Esophagus (tissue), 2 donors: ENCODE data around the gene PLCH2. TPM values are rescaled to one million over a fixed set of nuclear protein-coding genes. Genes with fewer than 3 reads are reported as not detected.
"Not testable (repeated sequence)": the region's sequence is repeated elsewhere in the genome, so short reads cannot be mapped to it uniquely, and the experiment has no call there.

Experiments
- H3K27ac ChIP-seq, 2 donors: one replicate each; pipeline ENCODE4 v1.5.1; 2013; ENCODE audit warnings: low read depth in 2 of 2, mild to moderate bottlenecking in 2 of 2, inconsistent platforms in 1 of 2, low read length in 1 of 2, moderate library complexity in 1 of 2
- H3K27me3 ChIP-seq, 2 donors: one replicate each; pipeline ENCODE4 v1.6.1; 2013; ENCODE audit warnings: low read length in 2 of 2, control low read depth in 1 of 2, mild to moderate bottlenecking in 1 of 2; ENCODE audit not compliant: insufficient read depth in 2 of 2, control insufficient read depth in 1 of 2
- H3K36me3 ChIP-seq, 2 donors: one replicate each; pipeline ENCODE4 v1.6.1; 2013; ENCODE audit warnings: low read length in 1 of 2; ENCODE audit not compliant: control insufficient read depth in 2 of 2, insufficient read depth in 2 of 2
- H3K4me1 ChIP-seq, 2 donors: one replicate each; pipeline ENCODE4 v1.6.1; 2013; ENCODE audit warnings: low read length in 1 of 2; ENCODE audit not compliant: control insufficient read depth in 2 of 2, insufficient read depth in 2 of 2
- H3K4me3 ChIP-seq, 2 donors: one replicate each; pipeline ENCODE4 v1.5.1; 2013; ENCODE audit warnings: low read length in 2 of 2, mild to moderate bottlenecking in 2 of 2, low read depth in 1 of 2, moderate library complexity in 1 of 2
- H3K9me3 ChIP-seq, 2 donors: one replicate each; pipeline ENCODE4 v1.6.1; 2013; ENCODE audit warnings: mild to moderate bottlenecking in 2 of 2, low read depth in 1 of 2, low read length in 1 of 2, moderate library complexity in 1 of 2; ENCODE audit not compliant: control insufficient read depth in 2 of 2, insufficient read depth in 1 of 2
- WGBS, 2 donors: extraction: QIAGEN DNeasy Blood & Tissue Kit; methylation state at CpG; one replicate each; pipeline ENCODE4 v1.1.7; 2013; 5-methylcytosine and 5-hydroxymethylcytosine counted together
- polyA plus RNA-seq, 2 donors: library from polyadenylated mRNA; stranded (reverse); fragments of 200-250 nt; gene quantifications; one replicate each; pipeline ENCODE4 v1.2.3, GENCODE V29; 2013
- donor health status: healthy with polysubstance abuse.
- donor health status: Bipolar disorder and iron deficiency.

PLCH2 gene
- polyA plus RNA-seq, 2 donors, result 19.2 to 88.7 TPM

- Histone ChIP-seq H3K4me1 (peaks cover 3 to 16% of the 10 kb centered on the region in 2 donors), H3K36me3 (peaks cover 0 to 3% of the 10 kb centered on the region in 2 donors), H3K27ac (no peak overlapping the region), H3K27me3 (peaks cover 2 to 4% of the 10 kb centered on the region in 2 donors), H3K9me3 (peaks cover 0 to 3% of the 10 kb centered on the region in 2 donors), H3K4me3 (no peak overlapping the region)
- WGBS, 2 donors, result 88 to 90% methylated on average over 14 of the region's 14 CpGs
Measured at GRCh38 chr1:2438641-2439040, 37.4 kb upstream of the PLCH2 start.

DNA sequence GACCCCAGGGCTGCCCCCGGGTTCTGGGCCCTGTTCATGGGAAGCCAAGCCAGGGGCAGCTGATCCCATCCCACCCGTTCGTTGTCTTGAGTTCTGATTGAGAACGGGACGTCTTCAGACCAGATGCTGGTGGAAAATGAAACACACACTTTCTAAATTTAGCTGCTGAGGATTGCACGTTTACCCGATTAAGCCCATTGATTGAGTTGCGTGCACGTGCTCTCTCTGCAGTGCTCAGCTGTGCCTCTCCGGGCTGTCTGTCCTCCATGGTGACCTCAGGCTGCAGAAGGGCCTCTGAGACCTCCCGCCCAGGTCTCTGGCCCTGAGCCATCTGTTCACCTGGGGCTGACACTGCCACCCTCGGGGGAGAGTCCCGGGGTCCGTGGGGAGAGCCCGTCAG, 36.7 kb upstream of the PLCH2 start:
- 59 to 69% methylated on average over 15 of the region's 15 CpGs for WGBS, 2 donors
- peaks cover 3 to 16% of the 10 kb centered on the region in 2 donors for H3K4me1 ChIP-seq
- no peak overlapping the region for H3K4me3 ChIP-seq
- H3K27ac ChIP-seq, result no peak overlapping the region
- no peaks in the 10 kb centered on the region for H3K9me3 ChIP-seq
- no peaks in the 10 kb centered on the region for H3K36me3 ChIP-seq
- H3K27me3 ChIP-seq, result peaks cover 2 to 4% of the 10 kb centered on the region in 2 donors

DNA sequence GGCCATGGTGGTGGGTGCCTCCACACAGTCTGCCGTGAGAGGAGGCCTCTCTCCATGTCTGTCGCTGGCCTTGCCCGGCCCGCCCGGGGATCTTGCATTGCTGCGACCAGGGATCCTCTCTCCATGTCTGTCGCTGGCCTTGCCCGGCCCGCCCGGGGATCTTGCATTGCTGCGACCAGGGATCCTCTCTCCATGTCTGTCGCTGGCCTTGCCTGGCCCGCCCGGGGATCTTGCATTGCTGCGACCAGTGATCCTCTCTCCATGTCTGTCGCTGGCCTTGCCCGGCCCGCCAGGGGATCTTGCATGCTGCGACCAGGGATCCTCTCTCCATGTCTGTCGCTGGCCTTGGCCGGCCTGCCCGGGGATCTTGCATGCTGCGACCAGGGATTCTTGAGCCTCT, 35.7 kb upstream of the PLCH2 start:
- 89 to 96% methylated on average over 22 to 23 of the region's 23 CpGs for WGBS, 2 donors
- not testable (repeated sequence) for H3K4me3 ChIP-seq, H3K9me3 ChIP-seq, H3K36me3 ChIP-seq, H3K27me3 ChIP-seq, H3K27ac ChIP-seq
- peaks cover 3 to 16% of the 10 kb centered on the region in 2 donors for H3K4me1 ChIP-seq

DNA sequence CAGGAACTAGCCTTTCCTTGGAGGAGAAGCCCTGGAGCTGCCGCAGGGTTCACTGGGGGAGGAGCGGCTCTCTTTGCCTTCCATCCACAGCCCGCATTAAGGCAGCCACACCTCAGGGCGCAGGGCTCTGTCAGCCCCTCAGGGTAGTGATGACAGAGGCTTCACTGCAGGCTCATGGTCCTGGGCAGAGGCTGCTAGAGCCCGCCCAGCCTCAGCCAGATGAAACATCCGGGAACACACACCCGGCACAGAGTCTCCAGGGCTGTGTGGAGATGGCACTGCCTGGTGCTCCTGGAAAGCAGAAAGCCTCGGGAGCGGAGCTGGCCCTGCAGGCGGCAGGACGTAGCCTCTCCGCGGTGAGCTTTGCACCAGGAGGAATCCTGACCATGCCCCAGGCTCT, 34.3 kb upstream of the PLCH2 start:
- Histone ChIP-seq H3K9me3 (no peaks in the 10 kb centered on the region), H3K27me3 (peaks cover 2 to 4% of the 10 kb centered on the region in 2 donors)
- WGBS, 2 donors, result 67 to 76% methylated on average over 13 of the region's 13 CpGs

GRCh38 chr1:2442661-2443060, 33.4 kb upstream of the PLCH2 start:
- Histone ChIP-seq H3K27ac (no peak overlapping the region), H3K36me3 (no peaks in the 10 kb centered on the region), H3K27me3 (peaks cover 2 to 4% of the 10 kb centered on the region in 2 donors), H3K4me3 (no peak overlapping the region), H3K9me3 (no peaks in the 10 kb centered on the region), H3K4me1 (peaks cover 3 to 13% of the 10 kb centered on the region in 2 donors)
- 63 to 70% methylated on average over 6 of the region's 6 CpGs for WGBS, 2 donors

More for the DNA sequence above, 34.3 kb upstream of the PLCH2 start:
- Histone ChIP-seq H3K27ac (no peak overlapping the region), H3K4me3 (no peak overlapping the region), H3K36me3 (no peaks in the 10 kb centered on the region), H3K4me1 (peaks cover 3 to 16% of the 10 kb centered on the region in 2 donors)

GRCh38 chr1:2443277-2444137, 32.6 kb upstream of the PLCH2 start:
- Histone ChIP-seq H3K27ac (no peak overlapping the region), H3K4me1 (peaks cover 0 to 5% of the 10 kb centered on the region in 2 donors), H3K27me3 (peaks cover 2 to 4% of the 10 kb centered on the region in 2 donors), H3K4me3 (peak overlapping the region in 1 of 2 donors; percentile 9), H3K36me3 (no peaks in the 10 kb centered on the region), H3K9me3 (no peaks in the 10 kb centered on the region)
- WGBS, 2 donors, result 2% methylated on average over 73 to 107 of the region's 107 CpGs

DNA sequence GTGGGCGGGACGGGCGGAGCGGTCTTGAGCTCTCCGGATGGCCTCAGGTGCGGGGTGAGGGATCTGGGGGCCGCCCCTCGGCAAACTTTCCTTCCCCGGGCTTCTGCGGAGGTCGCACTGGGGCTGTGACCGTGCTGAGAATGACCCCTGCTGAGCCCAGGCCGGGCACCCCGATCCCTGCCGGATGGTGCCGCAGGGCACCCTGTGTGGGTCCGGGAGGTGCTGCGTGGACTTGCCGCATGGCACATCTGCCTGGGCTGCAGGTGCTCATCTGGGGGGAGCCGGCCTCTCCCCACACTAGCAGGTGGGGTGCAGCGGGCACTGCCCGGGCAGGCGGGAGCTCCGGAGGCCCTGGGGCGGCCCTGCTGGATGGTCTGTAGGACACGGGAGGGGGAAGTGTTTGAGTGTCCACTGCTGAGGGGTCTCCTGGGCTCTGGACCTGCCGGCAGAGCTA, 31.9 kb upstream of the PLCH2 start:
- Histone ChIP-seq H3K4me3 (no peak overlapping the region), H3K9me3 (no peaks in the 10 kb centered on the region), H3K27me3 (peaks cover 2 to 4% of the 10 kb centered on the region in 2 donors), H3K4me1 (peaks cover 0 to 2% of the 10 kb centered on the region in 2 donors), H3K27ac (no peak overlapping the region), H3K36me3 (no peaks in the 10 kb centered on the region)
- 40 to 52% methylated on average over 27 of the region's 27 CpGs for WGBS, 2 donors

DNA sequence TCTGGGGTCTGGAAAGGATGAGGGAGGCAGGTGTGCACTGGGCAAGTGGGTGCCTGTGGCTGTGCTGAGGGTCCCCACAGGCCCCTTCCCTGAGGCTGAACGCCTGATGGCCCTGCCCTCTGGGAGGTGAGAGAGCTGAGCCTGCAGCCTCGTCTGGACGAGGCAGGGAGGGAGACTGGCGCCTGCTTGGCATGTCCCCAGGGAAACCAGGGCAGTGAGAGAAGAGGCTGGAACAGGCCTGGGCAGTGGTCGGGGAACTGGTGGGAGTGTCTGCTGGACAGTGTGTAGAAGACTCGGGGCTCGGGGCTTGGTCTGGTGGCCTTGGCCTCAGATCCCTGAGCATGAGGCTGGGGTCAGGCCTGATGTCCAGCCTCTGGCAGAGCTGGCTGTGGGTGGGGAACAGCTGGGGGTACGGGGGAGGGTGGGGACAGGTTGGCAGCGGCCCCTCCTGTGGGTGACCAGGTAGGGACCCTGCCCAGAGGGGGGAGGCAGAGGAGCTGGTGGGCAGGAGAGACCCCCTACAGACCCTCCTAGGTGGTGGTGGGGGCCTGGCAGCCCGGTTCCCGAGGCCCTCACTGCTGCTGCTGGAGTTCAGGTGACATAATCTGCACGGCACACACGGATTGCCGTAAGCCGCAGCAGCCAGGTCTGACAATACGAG, 30.8 kb upstream of the PLCH2 start:
- Histone ChIP-seq H3K4me1 (peaks cover 3 to 5% of the 10 kb centered on the region in 2 donors), H3K4me3 (no peak overlapping the region), H3K9me3 (no peaks in the 10 kb centered on the region), H3K27me3 (peaks cover 2 to 4% of the 10 kb centered on the region in 2 donors), H3K27ac (no peak overlapping the region), H3K36me3 (no peaks in the 10 kb centered on the region)
- WGBS, 2 donors, result 69 to 75% methylated on average over 16 of the region's 16 CpGs

DNA sequence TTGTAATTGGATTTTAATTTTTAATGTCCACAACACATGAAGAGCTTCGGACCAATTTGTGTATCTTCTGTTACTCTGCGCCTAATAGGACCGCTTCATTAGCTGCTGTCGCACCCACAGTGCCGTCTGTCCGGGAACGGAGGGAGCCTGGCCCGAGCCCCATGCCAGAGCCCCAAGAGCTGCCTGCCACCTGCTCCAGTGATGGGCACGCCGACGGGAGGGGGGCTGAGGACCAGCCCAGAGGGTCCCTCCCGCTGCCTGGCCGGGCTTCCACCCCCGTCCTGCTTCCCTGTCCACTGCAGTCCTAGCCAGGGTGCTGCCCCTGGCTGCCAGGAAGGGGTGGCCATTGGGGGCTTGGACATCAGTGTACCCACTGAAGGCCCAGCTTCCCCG, 30.3 kb upstream of the PLCH2 start:
- H3K36me3 ChIP-seq, result no peaks in the 10 kb centered on the region
- no peak overlapping the region for H3K4me3 ChIP-seq
- peaks cover 2 to 3% of the 10 kb centered on the region in 2 donors for H3K27me3 ChIP-seq
- no peak overlapping the region for H3K27ac ChIP-seq
- WGBS, 2 donors, result 66 to 86% methylated on average over 15 of the region's 15 CpGs
- H3K9me3 ChIP-seq, result no peaks in the 10 kb centered on the region
- H3K4me1 ChIP-seq, result peaks cover 3 to 5% of the 10 kb centered on the region in 2 donors
